HL-60 (cell line): ENCODE results near the gene ERCC1.

Experiments used
- DNase-seq, 2 experiments: peaks; one replicate each; pipeline ENCODE4 v3.0.0-alpha.2; 2010 to 2020; ENCODE audit warnings: low read depth in 1 of 2, low spot score in 1 of 2
- H3K27ac ChIP-seq: fragments of 250-450 bp; sonication (Bioruptor Pico); replicated peaks from 2 replicates; pipeline ENCODE4 v1.5.1; 2020; ENCODE audit warnings: mild to moderate bottlenecking, moderate library complexity
- H3K27me3 ChIP-seq: fragments of 250-450 bp; sonication (Bioruptor Pico); 2 replicates; pipeline ENCODE4 v1.5.1; 2021; ENCODE audit warnings: mild to moderate bottlenecking, moderate library complexity; ENCODE audit not compliant: insufficient read depth, poor library complexity, severe bottlenecking
- H3K4me3 ChIP-seq: replicated peaks from 2 replicates; pipeline ENCODE4 v1.5.1; 2011; ENCODE audit warnings: mild to moderate bottlenecking, control low read depth, low read length; ENCODE audit not compliant: insufficient read depth
- CTCF ChIP-seq: IDR thresholded peaks from one replicate; pipeline ENCODE4 v1.5.1; 2011; ENCODE audit warnings: low read length, control low read depth, inconsistent platforms; ENCODE audit not compliant: insufficient read depth
- GABPA ChIP-seq: IDR thresholded peaks from 2 replicates; pipeline ENCODE4 v1.6.1; 2012; ENCODE audit warnings: low read depth
- POLR2AphosphoS5 ChIP-seq: IDR thresholded peaks from 2 replicates; pipeline ENCODE4 v1.6.1; 2012; ENCODE audit warnings: low read depth
- REST ChIP-seq: IDR thresholded peaks from 2 replicates; pipeline ENCODE4 v1.6.1; 2012; ENCODE audit warnings: low read depth; ENCODE audit not compliant: insufficient replicate concordance
- SPI1 ChIP-seq: IDR thresholded peaks from 2 replicates; pipeline ENCODE4 v1.6.1; 2012; ENCODE audit warnings: low read depth, mild to moderate bottlenecking, borderline replicate concordance

Gene ERCC1

GRCh38 chr19:45400192-45400591 is 23.5 kb downstream of the ERCC1 start:
- H3K27ac ChIP-seq = no peak overlapping the region
- DNase-seq = no peak

GRCh38 chr19:45395821-45396617 is 27.7 kb downstream of the ERCC1 start:
- peaks cover 4% of the 10 kb centered on the region for H3K27me3 ChIP-seq
- no peak for DNase-seq
- TF ChIP-seq CTCF (no peak), POLR2AphosphoS5 (no peak), REST (no peak), GABPA (no peak), SPI1 (no peak)
- no peak overlapping the region for H3K4me3 ChIP-seq
- no peak overlapping the region for H3K27ac ChIP-seq

More at GRCh38 chr19:45400192-45400591, 23.5 kb downstream of the ERCC1 start:
- peaks cover 4% of the 10 kb centered on the region for H3K27me3 ChIP-seq
- TF ChIP-seq CTCF (no peak), SPI1 (no peak), REST (no peak), POLR2AphosphoS5 (no peak), GABPA (no peak)
- no peak overlapping the region for H3K4me3 ChIP-seq

GRCh38 chr19:45391871-45392665 is 31.6 kb downstream of the ERCC1 start:
- no peak for DNase-seq
- no peak for TF ChIP-seq CTCF
- TF ChIP-seq REST = no peak
- no peak for TF ChIP-seq GABPA
- no peak for TF ChIP-seq POLR2AphosphoS5
- TF ChIP-seq SPI1 = no peak
- Histone ChIP-seq H3K27ac (no peak overlapping the region), H3K4me3 (no peak overlapping the region), H3K27me3 (peaks cover 3% of the 10 kb centered on the region)
